CD4-positive, alpha-beta memory T cell (primary cell): ENCODE data around the gene NADK. TPM values are rescaled to one million over a fixed set of nuclear protein-coding genes. Genes with fewer than 3 reads are reported as not detected.
"Not testable (repeated sequence)": the region's sequence is repeated elsewhere in the genome, so short reads cannot be mapped to it uniquely, and the experiment has no call there.

Source experiments
- CTCF ChIA-PET: fragments of 350-600 bp; sonication (Branson Sonifier 250); formaldehyde crosslinking; loops from one replicate; lab custom pipeline; 2021; ENCODE audit warnings: inconsistent platforms; ENCODE audit not compliant: partially characterized antibody; lab: Charles Lee
- POLR2A ChIA-PET: fragments of 350-600 bp; sonication (Branson Sonifier 250); formaldehyde crosslinking; loops from one replicate; lab custom pipeline; 2021; ENCODE audit not compliant: partially characterized antibody; lab: Charles Lee
- DNase-seq, 5 donors: peaks; one replicate each; pipeline versions ENCODE4 v3.0.0 to v3.0.0-alpha.2; 2020 to 2022; ENCODE audit warnings: mixed read lengths in 1 of 5
- H3K27ac ChIP-seq: one replicate; pipeline ENCODE4 v1.7.0; 2013; ENCODE audit warnings: low read depth, low read length
- H3K27me3 ChIP-seq: 2 replicates; pipeline ENCODE4 v1.7.0; 2013; ENCODE audit warnings: mild to moderate bottlenecking, low read length, moderate library complexity; ENCODE audit not compliant: insufficient read depth
- H3K36me3 ChIP-seq: 2 replicates; pipeline ENCODE4 v1.7.0; 2013; ENCODE audit warnings: mild to moderate bottlenecking, low read length, moderate library complexity; ENCODE audit not compliant: insufficient read depth
- H3K4me1 ChIP-seq: 2 replicates; pipeline ENCODE4 v1.7.0; 2013; ENCODE audit warnings: mild to moderate bottlenecking, low read length, moderate library complexity; ENCODE audit not compliant: insufficient read depth
- H3K4me3 ChIP-seq, 2 donors: one replicate each; pipeline ENCODE4 v1.7.0; 2013; ENCODE audit warnings: low read length in 2 of 2, mild to moderate bottlenecking in 1 of 2
- H3K9me3 ChIP-seq, 2 donors: one replicate each; pipeline ENCODE4 v1.7.0; 2013; ENCODE audit warnings: low read length in 2 of 2, control low read depth in 1 of 2; ENCODE audit not compliant: control insufficient read depth in 1 of 2
- H3K27ac Mint-ChIP-seq, 7 donors: one replicate each; pipeline ENCODE4 v1.8.0; 2020 to 2021; ENCODE audit warnings: mixed read lengths in 7 of 7, mild to moderate bottlenecking in 6 of 7, inconsistent platforms in 3 of 7, moderate library complexity in 3 of 7
- H3K27me3 Mint-ChIP-seq, 2 donors: one replicate each; pipeline ENCODE4 v1.8.0; 2020 to 2021; ENCODE audit warnings: mixed read lengths in 2 of 2
- H3K36me3 Mint-ChIP-seq, 2 donors: one replicate each; pipeline ENCODE4 v1.8.0; 2020 to 2021; ENCODE audit warnings: mixed read lengths in 2 of 2, inconsistent platforms in 1 of 2, mild to moderate bottlenecking in 1 of 2
- H3K4me1 Mint-ChIP-seq, 4 donors: one replicate each; pipeline ENCODE4 v1.8.0; 2020 to 2021; ENCODE audit warnings: mixed read lengths in 4 of 4, mild to moderate bottlenecking in 1 of 4
- H3K4me3 Mint-ChIP-seq, 8 donors: one replicate each; pipeline ENCODE4 v1.8.0; 2020 to 2021; ENCODE audit warnings: mixed read lengths in 8 of 8, mild to moderate bottlenecking in 7 of 8, moderate library complexity in 6 of 8, inconsistent platforms in 3 of 8
- H3K9me3 Mint-ChIP-seq, 8 donors: one replicate each; pipeline ENCODE4 v1.8.0; 2020 to 2021; ENCODE audit warnings: mixed read lengths in 8 of 8, mild to moderate bottlenecking in 5 of 8, inconsistent platforms in 3 of 8, moderate library complexity in 1 of 8
- intact Hi-C: fragments of 100-400 bp; cut with micrococcal nuclease; formaldehyde crosslinking; loops from one replicate; pipeline ENCODE4 v1.15.1; 2023
- polyA plus RNA-seq, 2 donors: library from polyadenylated mRNA; unstranded; fragments of 300-500 nt; fragmentation: Illumina TruSeq; gene quantifications; one replicate each; pipeline ENCODE4 v1.2.3, GENCODE V29; 2021
- total RNA-seq, 2 experiments: library from RNA; stranded (reverse); gene quantifications; one replicate each; pipeline ENCODE4 v1.2.3, GENCODE V29; 2021

The NADK gene
- total and polyA plus RNA-seq, 4 experiments from 2014 or later: 21.0 to 56.0 (median 38.5) TPM

- POLR2A ChIA-PET, H3K4me3 Mint-ChIP-seq, H3K36me3 ChIP-seq, CTCF ChIA-PET, H3K9me3 ChIP-seq, H3K4me1 Mint-ChIP-seq, H3K27me3 Mint-ChIP-seq, DNase-seq, H3K27ac Mint-ChIP-seq, intact Hi-C loops, H3K36me3 Mint-ChIP-seq, H3K9me3 Mint-ChIP-seq, H3K27ac ChIP-seq, H3K4me3 ChIP-seq, H3K4me1 ChIP-seq, H3K27me3 ChIP-seq: not testable (repeated sequence)
These were observed 73.8 kb downstream of the NADK start for GRCh38 chr1:1704284-1704957.

GRCh38 chr1:1703796-1704195, 74.5 kb downstream of the NADK start:
- Histone ChIP-seq H3K27me3 (no peaks in the 10 kb centered on the region), H3K4me1 (no peaks in the 10 kb centered on the region), H3K36me3 (no peaks in the 10 kb centered on the region), H3K9me3 (no peaks in the 10 kb centered on the region), H3K4me3 (no peak overlapping the region), H3K27ac (no peak overlapping the region)
- no peak for DNase-seq
- Mint-ChIP-seq H3K9me3 (no peaks in the 10 kb centered on the region), H3K36me3 (peaks cover 4 to 6% of the 10 kb centered on the region in 2 donors), H3K4me3 (no peak overlapping the region), H3K27me3 (no peaks in the 10 kb centered on the region), H3K27ac (no peak overlapping the region), H3K4me1 (peaks cover 0 to 4% (median 0%) of the 10 kb centered on the region in 4 donors)
- ChIA-PET CTCF (no interaction called here), POLR2A (no interaction called here)
- intact Hi-C loops: no loop called here

- H3K9me3 ChIP-seq, CTCF ChIA-PET, H3K27me3 ChIP-seq, H3K4me1 ChIP-seq, H3K36me3 ChIP-seq, POLR2A ChIA-PET, H3K4me3 ChIP-seq, H3K4me3 Mint-ChIP-seq, H3K36me3 Mint-ChIP-seq, H3K27me3 Mint-ChIP-seq, DNase-seq, H3K9me3 Mint-ChIP-seq, H3K27ac ChIP-seq, H3K4me1 Mint-ChIP-seq, intact Hi-C loops, H3K27ac Mint-ChIP-seq: not testable (repeated sequence)
These were observed 75.8 kb downstream of the NADK start for GRCh38 chr1:1702506-1702905.

Other genes with a start within 250 kb of the NADK start
- 1 to 10 TPM; 1.8 to 2.8 TPM for gene TMEM240, start 237.8 kb downstream of the NADK start, total RNA-seq
- not detected for gene TMEM240, start 237.8 kb downstream of the NADK start, polyA plus RNA-seq
- 100 to 1,000 TPM; 128 to 132 TPM for gene SSU72, start 203.6 kb downstream of the NADK start, total RNA-seq
- gene SSU72, start 203.6 kb downstream of the NADK start, polyA plus RNA-seq: 100 to 1,000 TPM; 202 to 209 TPM
- 1 to 10 TPM; 2.7 to 2.9 TPM for gene FNDC10, start 178.3 kb downstream of the NADK start, total RNA-seq
- gene FNDC10, start 178.3 kb downstream of the NADK start, polyA plus RNA-seq: 1 to 10 TPM in 1 of 2 donors, under 1 TPM in 1; 0.72 to 1.3 TPM
- gene MIB2, start 163.0 kb downstream of the NADK start, total RNA-seq: 100 to 1,000 TPM; 112 to 114 TPM
- 10 to 100 TPM; 12.7 to 34.6 TPM for gene MIB2, start 163.0 kb downstream of the NADK start, polyA plus RNA-seq
- 1 to 10 TPM; 3.5 to 3.7 TPM for gene MMP23B, start 146.3 kb downstream of the NADK start, total RNA-seq
- under 1 TPM in 1 of 2 donors, not detected in 1; 0.53 TPM for gene MMP23B, start 146.3 kb downstream of the NADK start, polyA plus RNA-seq
- gene CDK11B, start 119.5 kb downstream of the NADK start, total RNA-seq: 10 to 100 TPM; 44.2 to 44.7 TPM
- gene CDK11B, start 119.5 kb downstream of the NADK start, polyA plus RNA-seq: 10 to 100 TPM in 1 of 2 donors, 1 to 10 TPM in 1; 2.5 to 24.5 TPM
- gene SLC35E2B, start 85.7 kb downstream of the NADK start, total RNA-seq: 100 to 1,000 TPM; 123 to 130 TPM
- gene SLC35E2B, start 85.7 kb downstream of the NADK start, polyA plus RNA-seq: 10 to 100 TPM; 29.4 to 48.7 TPM
- 100 to 1,000 TPM; 148 to 162 TPM for gene CDK11A, start 54.1 kb downstream of the NADK start, total RNA-seq
- 10 to 100 TPM in 1 of 2 donors, 1 to 10 TPM in 1; 7.2 to 24.0 TPM for gene CDK11A, start 54.1 kb downstream of the NADK start, polyA plus RNA-seq
- gene GNB1, start 112.6 kb upstream of the NADK start, total RNA-seq: 100 to 1,000 TPM; 257 to 276 TPM
- gene GNB1, start 112.6 kb upstream of the NADK start, polyA plus RNA-seq: 100 to 1,000 TPM in 1 of 2 donors, 10 to 100 TPM in 1; 70.9 to 137 TPM
- under 1 TPM; 0.44 to 0.78 TPM for gene CALML6, start 136.8 kb upstream of the NADK start, total RNA-seq
- not detected for gene CALML6, start 136.8 kb upstream of the NADK start, polyA plus RNA-seq
- under 1 TPM in 1 of 2 experiments, not detected in 1; 0.55 TPM for gene TMEM52, start 140.8 kb upstream of the NADK start, total RNA-seq
- not detected for gene TMEM52, start 140.8 kb upstream of the NADK start, polyA plus RNA-seq
- not detected for gene CFAP74, start 225.3 kb upstream of the NADK start, total RNA-seq
- not detected for gene CFAP74, start 225.3 kb upstream of the NADK start, polyA plus RNA-seq
- gene GABRD, start 240.9 kb upstream of the NADK start, total RNA-seq: not detected
- gene GABRD, start 240.9 kb upstream of the NADK start, polyA plus RNA-seq: not detected